ENCODE data around the gene PRELP. TPM values are rescaled to one million over a fixed set of nuclear protein-coding genes. Genes with fewer than 3 reads are reported as not detected.

Gene PRELP
- total and polyA plus RNA-seq, 2 of the 8 experiments (the other 6 are each of a cell fraction or from before 2014, with no cell fraction given): 0.13 to 0.23 TPM

- TF ChIP-seq CREB1 (IDR thresholded peaks at IDR 0.05): no peak
Observed at GRCh38 chr1:203492082-203492747, 16.6 kb downstream of the PRELP start (continued).
